HG02610 (cell line): ENCODE results near the gene SLC34A3.
"Not testable (repeated sequence)": the region's sequence is repeated elsewhere in the genome, so short reads cannot be mapped to it uniquely, and the experiment has no call there.

ENCODE experiments used
- ATAC-seq: cut with Tn5 transposase; IDR thresholded peaks from one replicate; pipeline ENCODE4 v1.9.1; 2021; ENCODE audit warnings: mild to moderate bottlenecking, moderate library complexity; ENCODE audit not compliant: unreplicated experiment

Gene SLC34A3

DNA sequence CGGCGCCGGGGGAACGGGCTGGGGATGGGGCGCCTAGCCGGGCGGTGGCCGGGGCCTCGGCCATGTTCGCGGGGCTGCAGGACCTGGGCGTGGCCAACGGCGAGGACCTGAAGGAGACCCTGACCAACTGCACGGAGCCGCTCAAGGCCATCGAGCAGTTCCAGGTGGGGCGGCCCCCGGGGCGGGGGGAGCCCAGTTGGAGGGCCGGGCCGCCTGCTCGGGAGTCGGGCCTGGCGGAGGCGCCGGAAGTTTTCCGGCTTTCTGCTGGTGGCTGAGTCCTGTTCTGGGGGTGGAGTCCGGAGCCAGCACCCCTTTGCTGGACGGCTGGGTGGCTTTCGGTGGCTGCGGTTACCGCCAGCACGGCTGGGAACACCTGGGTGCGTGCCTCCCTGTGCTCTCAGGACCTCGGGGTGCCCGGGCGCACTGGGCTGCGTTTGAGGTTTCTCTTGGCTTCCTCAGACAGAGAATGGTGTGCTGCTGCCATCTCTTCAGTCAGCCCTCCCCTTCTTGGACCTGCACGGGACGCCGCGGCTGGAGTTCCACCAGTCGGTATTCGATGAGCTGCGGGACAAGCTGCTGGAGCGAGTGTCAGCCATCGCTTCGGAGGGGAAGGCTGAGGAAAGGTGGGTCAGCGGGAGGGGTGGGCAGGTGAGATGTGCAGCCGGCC is 24.9 kb downstream of the SLC34A3 start:
- ATAC-seq: no peak

DNA sequence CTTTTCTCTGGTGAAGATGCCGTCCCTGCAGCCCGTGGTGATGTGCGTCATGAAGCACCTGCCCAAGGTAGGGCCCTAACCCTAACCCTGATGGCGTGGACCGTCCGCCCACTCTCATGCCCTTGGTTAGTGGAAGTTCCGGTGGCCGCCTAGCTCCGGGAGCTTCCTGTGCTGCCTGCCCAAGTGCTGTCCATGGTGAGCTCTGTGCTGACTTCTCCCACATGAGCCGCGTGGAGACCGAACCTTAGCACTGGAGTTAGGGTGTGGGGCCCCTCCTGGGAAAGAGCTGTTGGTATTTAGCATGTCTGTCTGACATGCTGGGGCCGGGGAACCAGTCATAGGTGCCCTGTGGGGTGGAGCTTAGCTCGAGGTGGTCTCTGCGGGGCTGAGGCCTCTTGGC is 25.7 kb downstream of the SLC34A3 start:
- no peak for ATAC-seq

DNA sequence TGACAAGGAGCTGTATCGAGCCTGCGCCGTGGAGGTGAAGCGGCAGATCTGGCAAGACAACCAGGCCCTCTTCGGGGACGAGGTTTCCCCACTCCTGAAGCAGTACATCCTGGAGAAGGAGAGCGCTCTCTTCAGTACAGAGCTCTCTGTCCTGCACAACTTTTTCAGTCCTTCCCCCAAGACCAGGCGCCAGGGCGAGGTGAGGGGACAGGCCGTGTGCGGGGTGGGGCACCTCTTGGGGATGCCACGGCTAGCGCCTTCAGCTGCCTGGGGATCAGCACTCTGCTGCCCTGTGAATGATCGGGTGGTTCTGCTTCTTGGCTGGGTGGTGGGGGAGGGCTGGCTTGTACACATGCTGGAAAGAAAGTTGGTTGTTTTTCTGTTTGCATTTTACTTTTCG is 26.2 kb downstream of the SLC34A3 start:
- ATAC-seq: no peak

DNA sequence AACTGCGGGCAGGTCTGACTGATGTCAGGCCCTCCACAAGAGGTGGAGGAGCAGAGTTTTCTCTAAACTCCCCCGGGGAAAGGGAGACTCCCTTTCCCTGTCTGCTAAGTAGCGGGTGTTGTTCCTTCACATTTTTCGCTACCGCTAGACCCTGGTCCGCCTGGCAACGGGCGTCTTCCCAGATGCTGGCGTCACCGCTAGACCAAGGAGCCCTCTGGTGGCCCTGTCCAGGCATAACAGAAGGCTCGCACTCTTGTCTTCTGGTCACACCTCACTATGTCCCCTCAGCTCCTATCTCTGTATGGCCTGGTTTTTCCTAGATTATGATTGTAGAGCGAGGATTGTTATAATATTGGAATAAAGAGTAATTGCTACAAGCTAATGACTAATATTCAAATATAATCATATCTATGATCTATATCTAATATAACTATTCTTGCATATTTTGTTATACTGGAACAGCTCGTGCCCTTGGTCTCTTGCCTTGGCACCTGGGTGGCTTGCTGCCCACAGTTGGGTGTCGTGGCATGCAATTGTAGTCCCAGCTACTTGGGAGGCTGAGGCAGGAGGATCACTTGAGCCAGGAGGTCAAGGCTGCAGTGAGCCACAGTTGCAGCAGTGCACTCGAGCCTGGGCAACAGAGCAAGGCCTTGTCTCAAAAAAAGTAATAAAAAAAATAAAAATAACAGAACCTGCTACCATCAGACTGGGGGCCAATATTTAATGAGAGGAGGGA is 31.6 kb downstream of the SLC34A3 start:
- ATAC-seq: not testable (repeated sequence)

- no peak for ATAC-seq
These were observed 32.2 kb downstream of the SLC34A3 start for GRCh38 chr9:137262909-137263285.

- no peak for ATAC-seq
These were observed 32.8 kb downstream of the SLC34A3 start for GRCh38 chr9:137263506-137263905.

DNA sequence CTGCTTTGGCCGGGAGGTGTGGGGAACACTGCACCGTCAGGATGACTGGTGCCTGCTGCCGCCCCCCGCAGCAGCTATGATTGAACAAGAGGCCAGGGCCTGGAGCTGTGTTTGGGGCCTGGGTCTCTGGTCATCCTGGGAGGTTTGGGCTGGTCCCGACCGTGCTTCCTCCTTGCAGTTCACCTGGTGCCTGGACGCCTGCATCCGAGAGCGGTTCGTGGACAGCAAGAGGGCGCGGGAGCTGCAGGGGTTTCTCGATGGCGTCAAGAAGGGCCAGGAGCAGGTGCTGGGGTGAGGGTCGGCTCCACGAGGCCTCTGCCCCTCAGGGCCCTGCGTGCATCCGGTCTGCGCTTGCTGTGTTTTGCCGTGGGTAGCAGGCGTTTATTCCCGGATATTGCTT is 33.4 kb downstream of the SLC34A3 start:
- ATAC-seq: no peak

DNA sequence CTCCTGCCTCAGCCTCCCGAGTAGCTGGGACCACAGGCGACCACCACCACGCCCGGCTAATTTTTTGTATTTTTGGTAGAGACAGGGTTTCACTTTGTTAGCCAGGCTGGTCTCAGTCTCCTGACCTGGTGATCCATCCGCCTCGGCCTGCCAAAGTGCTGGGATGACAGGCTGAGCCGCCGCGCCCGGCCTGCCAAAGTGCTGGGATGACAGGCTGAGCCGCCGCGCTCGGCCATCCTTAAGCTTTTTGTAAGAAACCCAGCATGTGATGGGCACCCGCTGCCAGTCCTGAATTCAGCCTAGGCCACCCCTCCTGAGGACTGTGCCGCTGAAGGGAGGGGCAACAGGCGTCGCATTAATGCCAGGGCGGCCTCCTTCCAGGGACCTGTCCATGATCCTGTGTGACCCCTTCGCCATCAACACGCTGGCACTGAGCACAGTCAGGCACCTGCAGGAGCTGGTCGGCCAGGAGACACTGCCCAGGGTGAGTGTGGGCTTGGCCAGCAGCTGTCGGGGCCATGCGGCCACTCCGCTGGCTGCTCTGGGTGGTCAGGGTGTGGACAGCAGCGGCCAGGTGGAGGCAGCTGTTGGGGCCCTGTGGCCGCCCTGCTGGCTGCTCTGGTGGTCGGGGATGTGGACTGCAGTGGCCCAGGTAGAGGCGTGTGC is 34.9 kb downstream of the SLC34A3 start:
- no peak for ATAC-seq

GRCh38 chr9:137266162-137266527 is 35.4 kb downstream of the SLC34A3 start:
- ATAC-seq: no peak

DNA sequence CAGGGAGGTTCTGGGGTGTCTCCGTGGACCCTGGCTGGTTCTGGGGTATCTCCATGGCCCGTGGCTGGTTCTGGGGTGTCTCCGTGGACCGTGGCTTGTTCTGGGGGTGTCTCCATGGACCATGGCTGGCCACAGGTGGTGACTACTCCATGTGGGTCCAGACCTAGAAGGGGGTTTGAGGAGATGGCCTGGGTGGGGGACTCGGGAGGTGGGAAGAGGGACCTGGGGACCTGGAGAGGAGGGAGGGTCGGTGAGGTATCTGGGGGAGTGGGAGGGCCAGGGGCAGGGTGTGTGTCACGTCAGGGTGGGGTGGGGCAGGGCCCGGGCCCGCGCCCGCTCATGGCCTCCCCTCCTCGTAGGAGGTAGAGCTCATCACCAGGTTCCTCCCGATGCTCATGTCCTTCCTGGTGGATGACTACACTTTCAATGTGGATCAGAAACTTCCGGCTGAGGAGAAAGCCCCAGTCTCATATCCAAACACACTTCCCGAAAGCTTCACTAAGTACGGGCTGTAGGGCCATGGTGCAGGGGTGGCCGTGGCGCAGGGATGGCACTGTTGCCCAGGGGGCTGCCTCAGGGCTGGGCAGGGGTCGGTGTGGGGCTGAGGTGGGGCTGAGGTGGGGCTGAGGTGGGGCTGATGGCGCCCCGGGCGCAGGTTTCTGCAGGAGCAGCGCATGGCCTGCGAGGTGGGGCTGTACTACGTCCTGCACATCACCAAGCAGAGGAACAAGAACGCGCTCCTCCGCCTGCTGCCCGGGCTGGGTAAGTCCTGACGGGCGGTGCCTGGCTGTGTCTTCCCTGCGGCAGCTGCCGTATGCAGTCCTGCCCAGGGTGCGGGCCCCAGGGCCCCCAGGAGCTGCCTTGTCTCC is 36.1 kb downstream of the SLC34A3 start:
- no peak for ATAC-seq

GRCh38 chr9:137267933-137268355 is 37.2 kb downstream of the SLC34A3 start:
- ATAC-seq: no peak

DNA sequence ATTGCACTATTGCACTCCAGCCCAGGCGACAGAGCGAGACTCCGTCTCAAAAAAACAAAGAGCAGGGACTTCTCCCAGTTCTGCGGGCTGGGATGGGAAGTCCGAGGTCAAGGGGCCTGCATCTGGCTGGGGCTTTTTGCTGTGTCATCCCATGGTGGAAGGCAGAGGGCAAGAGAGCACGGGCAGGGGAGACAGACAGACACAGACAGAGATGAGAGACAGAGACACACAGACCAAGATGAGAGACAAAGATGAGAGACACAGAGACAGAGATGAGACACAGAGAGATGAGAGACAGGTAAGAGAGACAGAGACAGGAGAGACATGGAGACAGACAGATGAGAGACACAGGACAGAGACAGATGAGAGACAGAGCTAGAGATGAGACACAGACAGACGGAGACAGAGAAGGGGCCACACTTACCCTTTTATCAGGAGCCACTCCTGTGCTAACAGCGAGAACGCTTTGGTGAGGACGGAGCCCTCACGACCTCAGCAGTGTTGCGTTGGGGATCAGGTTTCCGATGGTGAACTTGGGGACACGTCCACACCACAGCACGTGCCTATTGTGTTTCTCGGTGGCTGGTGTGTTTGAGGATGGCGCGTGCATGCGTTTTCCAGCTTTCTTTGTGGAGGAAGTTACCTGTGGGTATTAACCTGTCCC is 38.0 kb downstream of the SLC34A3 start:
- no peak for ATAC-seq

- ATAC-seq: no peak
These were observed 38.6 kb downstream of the SLC34A3 start for GRCh38 chr9:137269231-137269772.

- ATAC-seq: no peak
These were observed 40.4 kb downstream of the SLC34A3 start for GRCh38 chr9:137270929-137271695.

- no peak for ATAC-seq
These were observed 41.0 kb downstream of the SLC34A3 start for GRCh38 chr9:137271696-137272076.

DNA sequence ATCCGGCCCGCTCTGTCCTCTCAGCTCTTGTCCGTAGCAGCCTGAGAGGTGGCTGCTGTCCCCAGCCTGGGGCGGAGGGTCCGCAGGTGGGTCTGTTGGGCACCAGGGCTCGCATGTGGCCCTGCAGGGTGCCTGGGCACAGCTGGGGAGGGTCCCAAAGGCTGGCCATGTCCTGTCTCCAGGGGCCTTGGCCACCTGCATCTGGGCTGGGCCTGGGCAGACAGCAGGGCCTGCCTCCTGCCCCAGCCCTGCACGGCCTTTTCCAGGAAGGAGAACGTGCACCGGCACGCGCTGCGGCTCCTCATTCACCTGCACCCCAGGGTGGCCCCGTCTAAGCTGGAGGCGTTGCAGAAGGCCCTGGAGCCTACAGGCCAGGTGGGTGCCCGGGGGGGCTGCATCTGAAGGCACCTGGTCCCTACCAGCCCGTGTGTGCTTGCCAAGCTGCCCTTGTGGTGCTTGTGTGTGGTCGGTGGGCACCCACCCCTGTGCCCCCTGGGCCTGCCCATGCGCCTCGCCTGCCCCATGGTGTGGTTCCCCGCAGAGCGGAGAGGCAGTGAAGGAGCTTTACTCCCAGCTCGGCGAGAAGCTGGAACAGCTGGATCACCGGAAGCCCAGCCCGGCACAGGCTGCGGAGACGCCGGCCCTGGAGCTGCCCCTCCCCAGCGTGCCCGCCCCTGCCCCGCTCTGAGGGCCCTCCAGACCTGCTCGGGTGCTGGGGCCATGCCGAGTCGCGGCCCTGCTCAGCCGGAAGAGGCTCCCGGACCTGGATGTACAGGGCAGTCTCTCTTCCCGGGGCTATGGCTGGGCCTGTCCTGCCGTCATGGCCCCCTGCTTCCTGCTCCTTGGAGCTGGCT is 41.8 kb downstream of the SLC34A3 start:
- no peak for ATAC-seq

DNA sequence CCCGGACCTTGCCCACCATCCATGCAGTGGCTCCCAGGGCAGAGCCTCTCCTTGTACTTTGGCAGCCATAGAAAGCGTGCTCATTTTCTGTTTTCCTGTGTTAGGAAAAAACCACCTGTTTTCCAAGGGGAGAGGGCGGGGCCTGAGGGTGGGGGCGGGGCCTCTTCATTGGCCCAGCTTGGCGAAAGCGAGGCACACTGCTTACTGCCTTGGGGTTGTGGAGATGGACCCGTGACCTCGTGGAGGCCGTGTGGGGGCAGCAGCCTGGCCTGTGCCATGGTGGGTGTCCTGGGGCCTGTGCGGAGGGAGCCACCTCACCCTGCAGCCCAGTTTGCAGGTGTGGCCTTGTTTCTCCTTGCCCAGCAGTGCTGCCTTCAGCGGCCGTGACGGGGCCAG is 42.4 kb downstream of the SLC34A3 start:
- no peak for ATAC-seq

DNA sequence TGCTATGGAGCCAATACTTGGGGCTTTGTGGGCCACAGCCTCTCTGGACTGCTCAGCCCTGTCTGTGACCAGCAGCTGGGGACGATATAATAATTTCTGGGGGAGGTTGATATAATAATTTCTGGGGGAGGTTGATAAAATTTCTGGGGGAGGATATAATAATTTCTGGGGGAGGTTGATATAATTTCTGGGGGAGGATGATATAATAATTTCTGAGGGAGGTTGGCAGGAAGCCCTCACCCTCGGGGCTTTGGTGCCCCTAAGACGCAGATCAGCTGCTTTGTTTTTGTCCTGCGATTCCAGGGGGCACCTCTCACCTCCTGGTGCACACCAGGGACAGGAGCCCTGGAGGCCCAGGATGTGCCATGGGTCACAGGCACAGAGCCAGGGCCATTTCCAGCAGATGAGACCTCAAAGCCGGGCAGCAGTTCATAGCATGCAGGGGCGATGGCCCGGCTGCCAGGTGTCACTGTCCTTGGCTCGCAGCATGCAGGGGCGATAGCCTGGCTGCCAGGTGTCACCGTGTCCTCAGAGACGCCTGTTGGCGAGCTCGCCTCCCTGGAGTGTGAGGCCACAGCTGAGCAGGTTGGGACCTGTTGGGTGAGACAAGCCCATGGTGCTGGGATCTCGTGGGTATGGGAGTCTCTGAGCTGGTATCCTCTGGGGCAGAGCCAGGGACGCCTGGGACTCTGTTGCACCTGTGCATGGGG is 43.1 kb downstream of the SLC34A3 start:
- ATAC-seq: no peak
